HG03025 (cell line): ENCODE results near the gene EFEMP2.
A peak's percentile ranks its signal among the peaks of the same experiment; 100 is the strongest.

ENCODE experiments used
- ATAC-seq: cut with Tn5 transposase; IDR thresholded peaks from one replicate; pipeline ENCODE4 v1.9.1; 2021; ENCODE audit warnings: mild to moderate bottlenecking, moderate library complexity; ENCODE audit not compliant: unreplicated experiment, low FRiP score

The EFEMP2 gene

DNA sequence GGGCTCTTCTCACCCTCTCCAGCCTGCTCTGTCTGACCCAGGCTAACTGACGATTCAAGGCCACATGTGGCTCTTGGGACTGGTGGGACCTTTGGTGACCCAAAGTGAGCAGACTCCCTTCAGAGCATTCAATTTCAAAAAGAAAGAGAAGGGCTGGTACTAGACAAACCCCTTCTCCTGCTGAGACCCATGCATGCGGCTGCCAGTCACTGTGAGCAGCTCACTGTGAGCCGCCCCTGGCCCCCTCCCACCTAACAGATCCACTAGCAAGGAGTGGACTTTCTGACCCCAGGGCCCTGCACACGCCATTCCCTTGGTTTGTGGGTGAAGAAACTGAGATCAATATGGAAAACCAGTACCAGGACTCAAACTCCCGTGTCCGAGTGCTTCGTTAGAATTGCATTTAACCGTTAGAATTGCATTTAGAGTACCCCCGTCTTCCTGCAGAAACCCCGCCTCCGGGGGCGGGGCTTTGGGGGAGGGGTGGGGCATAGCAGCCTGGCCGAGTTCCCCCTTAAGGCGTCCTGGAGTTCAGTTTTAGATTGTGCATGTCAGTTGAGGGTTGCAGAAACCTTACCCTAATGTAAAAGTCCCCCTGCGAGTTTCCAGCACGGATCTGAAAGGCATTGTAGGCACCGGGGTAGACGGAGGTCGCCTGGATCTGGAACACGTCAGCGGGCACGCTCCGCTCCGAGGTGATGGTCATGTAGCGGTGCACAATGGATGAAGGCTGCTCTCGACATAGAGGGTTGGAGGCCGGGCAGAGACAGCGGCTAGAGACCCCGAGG, 5.1 kb downstream of the EFEMP2 start:
- no peak for ATAC-seq

DNA sequence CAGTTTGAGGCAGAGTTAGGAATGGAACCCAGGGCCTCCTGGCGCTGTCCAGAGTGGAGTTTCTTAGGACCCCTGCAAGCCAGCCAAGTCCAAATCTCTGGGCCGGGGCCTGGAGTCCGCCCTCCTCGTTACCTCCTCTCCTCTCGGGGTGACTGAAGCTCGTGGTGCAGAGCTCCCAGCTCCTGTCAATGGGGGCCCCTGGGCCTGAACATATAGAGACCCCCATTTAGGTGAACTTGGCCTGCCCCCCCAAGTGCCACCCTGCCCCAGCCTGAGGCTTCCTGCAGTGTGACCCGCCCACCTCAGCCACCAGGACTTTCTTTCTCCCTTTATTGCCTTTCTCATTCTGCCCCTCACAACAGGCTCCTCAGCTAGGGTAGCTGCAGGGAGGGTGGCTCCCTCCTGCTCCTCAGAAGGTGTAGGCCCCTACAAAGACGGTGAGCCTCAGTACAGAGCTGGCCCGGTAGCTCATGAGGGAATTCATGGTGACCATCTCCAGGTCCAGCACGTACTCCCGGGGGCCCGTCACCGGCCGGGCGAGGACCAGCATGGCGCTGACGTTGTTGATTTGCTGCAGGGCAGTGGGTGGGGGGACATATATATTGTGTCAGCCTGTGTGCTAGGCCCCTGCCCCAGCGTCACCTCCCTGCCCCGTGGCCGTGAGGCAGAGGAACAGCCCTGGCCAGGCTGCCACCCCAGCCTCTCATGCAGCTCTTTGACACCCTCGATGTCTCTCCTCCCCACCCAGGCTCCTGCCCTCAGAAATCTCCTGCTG, 5.9 kb downstream of the EFEMP2 start:
- no peak for ATAC-seq

- no peak for ATAC-seq
These were observed 6.9 kb downstream of the EFEMP2 start for GRCh38 chr11:65865550-65866172.

DNA sequence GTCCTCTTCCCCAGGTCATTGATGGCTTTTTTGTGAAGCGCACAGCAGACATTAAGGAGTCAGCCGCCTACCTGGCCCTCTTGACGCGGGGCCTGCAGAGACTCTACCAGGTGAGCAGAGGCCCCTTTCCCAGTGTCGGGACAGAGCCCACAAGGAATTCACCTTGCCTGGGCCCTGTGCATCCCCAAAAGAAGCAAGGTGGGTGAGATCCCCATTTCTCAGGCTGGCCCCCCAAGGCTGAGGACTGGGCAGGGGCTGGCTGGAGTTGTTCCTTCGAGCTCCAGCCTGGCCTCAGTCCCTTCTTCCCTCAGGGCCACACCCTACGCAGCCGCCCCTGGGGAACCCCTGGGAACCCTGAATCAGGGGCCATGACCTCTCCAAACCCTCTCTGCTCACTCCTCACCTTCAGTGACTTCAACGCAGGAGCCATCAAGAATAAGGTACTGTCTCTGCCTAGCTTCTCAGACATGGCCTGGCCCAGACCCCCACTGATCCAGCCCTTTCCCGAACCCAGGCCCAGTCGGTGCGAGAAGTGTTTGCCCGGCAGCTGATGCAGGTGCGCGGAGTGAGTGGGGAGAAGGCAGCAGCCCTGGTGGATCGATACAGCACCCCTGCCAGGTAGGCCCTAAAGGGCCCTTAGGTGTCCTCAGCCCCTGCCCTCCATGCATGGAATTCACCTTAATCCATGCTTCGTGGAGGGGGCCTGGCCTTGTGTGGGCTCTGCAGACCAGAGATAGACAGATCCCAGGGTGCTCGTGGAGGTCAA, 7.7 kb downstream of the EFEMP2 start:
- ATAC-seq = no peak

- ATAC-seq = no peak
These were observed 8.5 kb downstream of the EFEMP2 start for GRCh38 chr11:65863889-65864705.

DNA sequence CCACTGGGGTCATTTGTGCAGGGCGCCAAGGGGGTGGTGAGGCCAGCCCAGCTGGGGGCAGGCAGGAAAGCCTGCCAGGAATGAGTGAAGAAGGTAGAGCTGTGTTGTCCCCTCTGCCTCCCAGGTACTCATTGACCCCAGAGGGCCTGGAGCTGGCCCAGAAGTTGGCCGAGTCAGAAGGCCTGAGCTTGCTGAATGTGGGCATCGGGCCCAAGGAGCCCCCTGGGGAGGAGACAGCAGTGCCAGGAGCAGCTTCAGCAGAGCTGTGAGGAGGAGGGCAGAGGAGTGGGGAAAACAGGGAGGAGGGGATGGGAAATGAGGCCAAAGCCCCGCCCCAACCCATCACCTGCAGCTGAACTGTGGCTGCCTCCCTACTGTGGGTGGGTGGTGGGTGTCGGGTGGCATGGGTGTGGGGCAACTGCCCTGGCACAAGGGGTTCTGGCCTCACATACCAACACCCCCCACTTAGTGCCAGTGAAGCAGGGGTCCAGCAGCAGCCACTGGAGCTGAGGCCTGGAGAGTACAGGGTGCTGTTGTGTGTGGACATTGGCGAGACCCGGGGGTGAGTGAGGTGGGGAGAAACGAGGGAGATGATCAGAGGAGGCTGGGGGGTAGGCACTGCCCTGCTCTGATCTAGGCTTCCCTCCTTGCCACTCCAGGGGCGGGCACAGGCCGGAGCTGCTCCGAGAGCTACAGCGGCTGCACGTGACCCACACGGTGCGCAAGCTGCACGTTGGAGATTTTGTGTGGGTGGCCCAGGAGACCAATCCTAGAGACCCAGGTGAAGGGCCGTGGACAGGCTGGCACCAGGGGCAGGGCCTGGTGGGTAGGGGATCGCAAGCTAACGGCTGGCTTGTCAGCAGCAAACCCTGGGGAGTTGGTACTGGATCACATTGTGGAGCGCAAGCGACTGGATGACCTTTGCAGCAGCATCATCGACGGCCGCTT, 9.4 kb downstream of the EFEMP2 start:
- no peak for ATAC-seq

DNA sequence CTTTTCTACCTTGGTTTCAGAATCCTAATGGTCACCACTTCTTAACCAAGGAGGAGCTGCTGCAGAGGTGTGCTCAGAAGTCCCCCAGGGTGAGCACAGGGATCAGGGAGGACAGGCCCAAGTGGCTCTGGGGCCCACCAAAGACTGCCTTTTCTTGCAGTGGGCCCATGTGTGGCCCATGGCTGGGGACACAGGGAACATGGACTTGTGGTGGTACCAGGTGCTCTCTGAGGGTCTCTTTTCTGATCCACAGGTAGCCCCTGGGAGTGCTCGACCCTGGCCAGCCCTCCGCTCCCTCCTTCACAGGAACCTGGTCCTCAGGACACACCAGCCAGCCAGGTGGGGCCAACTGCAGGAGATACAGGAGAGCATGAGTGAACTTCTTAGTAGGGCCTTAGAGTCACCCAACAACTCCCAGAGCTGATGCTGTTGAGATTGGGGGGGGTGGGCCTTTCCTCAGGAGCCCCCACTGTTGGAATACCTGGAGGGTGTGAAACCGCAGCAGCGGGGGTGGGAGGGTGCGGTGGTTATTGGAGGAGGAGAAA, 10.3 kb downstream of the EFEMP2 start:
- no peak for ATAC-seq

DNA sequence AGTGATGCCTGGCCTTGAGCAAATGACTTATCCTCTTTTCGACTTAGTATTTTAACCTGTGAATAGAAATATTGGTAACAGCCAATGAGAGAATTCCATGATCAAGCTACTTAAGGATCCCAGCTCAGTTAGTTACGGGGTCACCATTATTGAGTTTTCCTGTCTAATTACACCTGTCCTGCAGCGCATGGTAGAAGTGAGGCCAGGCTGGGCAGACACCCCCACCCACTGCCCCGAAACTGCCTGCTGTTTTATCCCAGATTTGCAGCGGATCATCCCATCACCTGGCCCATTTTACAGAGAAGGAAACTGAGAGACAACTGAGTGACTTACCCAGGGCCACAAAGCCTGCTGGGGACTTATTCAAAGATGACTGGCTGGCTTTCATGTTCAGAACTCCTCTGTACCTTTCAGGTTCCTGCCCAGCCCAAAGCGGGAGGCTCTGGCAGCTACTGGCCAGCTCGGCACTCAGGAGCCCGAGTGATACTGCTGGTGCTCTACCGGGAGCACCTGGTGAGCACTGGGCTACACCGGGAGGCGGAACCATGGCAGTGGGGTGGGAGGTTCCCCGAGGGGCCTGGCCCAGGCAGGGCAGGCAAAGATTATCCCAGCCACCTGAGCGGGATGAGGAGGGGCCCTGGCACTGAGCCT, 10.9 kb downstream of the EFEMP2 start:
- ATAC-seq = no peak

DNA sequence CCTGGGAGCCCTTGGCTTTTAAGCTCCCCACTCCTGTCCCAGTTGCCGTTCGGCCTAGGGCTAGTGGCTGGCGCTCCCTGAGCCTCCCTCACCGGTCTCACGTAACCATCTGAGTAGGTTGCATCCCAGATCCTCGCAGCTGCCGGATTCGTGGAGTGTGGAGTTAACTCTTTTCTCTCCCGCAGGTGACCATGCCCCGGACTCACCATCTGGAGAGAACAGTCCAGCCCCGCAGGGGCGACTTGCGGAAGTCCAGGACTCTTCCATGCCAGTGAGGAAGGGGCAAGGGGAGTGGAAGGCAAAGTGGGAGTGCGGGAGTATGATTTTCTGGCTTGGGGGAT, 11.5 kb downstream of the EFEMP2 start:
- no peak for ATAC-seq

GRCh38 chr11:65860278-65861164, 12.1 kb downstream of the EFEMP2 start, which contains the start of gene MUS81:
Gene MUS81, plus strand, starts transcription at chr11:65860433. Its CDS starts 321 bp downstream, at chr11:65860754.
- ATAC-seq = peak; percentile 26

DNA sequence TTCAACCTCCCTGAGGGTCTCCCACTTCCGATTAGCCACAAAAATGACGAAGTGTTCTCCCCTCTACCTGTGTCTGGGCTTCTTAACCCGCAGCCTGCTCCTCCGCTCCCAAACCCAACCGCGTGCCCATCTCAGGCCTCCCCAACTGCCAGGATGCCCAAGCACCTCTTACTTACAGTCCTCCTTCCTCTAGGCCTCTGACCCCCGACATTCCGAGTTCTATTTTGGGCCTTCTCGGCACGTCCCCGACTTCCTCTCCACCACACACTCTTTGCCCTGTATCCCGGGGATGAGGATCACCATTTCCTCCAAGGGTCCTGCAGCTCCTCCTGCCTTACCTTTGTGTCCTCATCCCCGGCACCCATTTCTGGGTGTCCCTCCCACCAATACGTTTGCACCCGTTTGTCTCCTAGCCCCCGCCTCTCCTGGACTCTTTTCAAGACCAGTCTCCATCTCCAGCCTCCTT, 12.8 kb downstream of the EFEMP2 start:
- ATAC-seq = no peak

GRCh38 chr11:65859095-65859811, 13.3 kb downstream of the EFEMP2 start:
- peak; percentile 36 for ATAC-seq

DNA sequence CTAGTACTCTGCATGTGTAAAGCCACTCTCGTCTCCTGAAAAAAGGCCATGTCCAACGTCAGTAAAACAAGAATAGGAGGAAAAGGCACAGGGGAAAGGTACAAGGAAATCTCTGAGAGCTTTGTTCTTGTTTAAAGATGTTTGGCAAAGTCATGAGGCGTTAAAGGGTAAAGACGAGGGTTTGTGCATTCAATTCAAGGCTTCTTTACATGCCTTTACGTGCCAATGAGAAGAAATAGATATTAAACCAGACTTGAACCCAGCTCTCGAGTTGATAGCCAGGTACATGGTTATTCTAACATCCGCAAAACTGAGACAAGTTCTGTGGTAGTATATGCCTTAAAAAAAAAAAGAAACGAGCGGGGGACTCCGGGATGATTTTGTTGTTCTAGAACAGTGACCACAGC, 13.9 kb downstream of the EFEMP2 start:
- no peak for ATAC-seq

GRCh38 chr11:65857853-65858680, 14.5 kb downstream of the EFEMP2 start, which contains the start of gene CFL1:
Gene CFL1, minus strand, starts transcription at chr11:65858180. Its CDS starts 81 bp downstream, at chr11:65858099.
- ATAC-seq = peak; percentile 44

- ATAC-seq = peak; percentile 1
These were observed 15.1 kb downstream of the EFEMP2 start for GRCh38 chr11:65857500-65857852.
